Measurements from ENCODE around the gene CDH13.

DNA sequence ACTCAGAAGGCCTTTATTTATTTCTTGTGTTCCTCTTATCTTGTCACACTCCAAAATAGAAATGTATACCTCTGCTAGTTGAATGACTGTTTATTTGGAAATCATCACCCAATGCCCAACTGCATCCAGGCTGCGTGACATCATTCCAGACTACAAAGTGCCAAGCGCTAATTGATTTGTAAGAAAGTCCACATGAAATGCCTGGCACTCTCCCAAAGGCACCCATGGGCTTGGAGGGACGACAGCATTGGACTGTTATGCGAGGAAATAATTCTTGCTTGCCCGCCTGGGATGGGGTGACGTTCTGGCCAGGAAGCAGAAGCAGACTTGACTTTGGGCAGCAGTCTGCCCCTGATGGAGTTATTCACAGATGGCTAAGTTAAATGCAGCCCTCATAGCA is 165.9 kb downstream of the CDH13 start:
- TF ChIP-seq, protein P1, sequence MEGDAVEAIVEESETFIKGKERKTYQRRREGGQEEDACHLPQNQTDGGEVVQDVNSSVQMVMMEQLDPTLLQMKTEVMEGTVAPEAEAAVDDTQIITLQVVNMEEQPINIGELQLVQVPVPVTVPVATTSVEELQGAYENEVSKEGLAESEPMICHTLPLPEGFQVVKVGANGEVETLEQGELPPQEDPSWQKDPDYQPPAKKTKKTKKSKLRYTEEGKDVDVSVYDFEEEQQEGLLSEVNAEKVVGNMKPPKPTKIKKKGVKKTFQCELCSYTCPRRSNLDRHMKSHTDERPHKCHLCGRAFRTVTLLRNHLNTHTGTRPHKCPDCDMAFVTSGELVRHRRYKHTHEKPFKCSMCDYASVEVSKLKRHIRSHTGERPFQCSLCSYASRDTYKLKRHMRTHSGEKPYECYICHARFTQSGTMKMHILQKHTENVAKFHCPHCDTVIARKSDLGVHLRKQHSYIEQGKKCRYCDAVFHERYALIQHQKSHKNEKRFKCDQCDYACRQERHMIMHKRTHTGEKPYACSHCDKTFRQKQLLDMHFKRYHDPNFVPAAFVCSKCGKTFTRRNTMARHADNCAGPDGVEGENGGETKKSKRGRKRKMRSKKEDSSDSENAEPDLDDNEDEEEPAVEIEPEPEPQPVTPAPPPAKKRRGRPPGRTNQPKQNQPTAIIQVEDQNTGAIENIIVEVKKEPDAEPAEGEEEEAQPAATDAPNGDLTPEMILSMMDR (IDR thresholded peaks at IDR 0.05; ENCODE audit: poor library complexity, severe bottlenecking): no peak
- TF ChIP-seq RAD21 (conservative IDR thresholded peaks at IDR 0.05) (no peak), POLR2AphosphoS5 (IDR thresholded peaks at IDR 0.05) (no peak), SMC3 (conservative IDR thresholded peaks at IDR 0.05; ENCODE audit: poor library complexity) (no peak), TAF1 (IDR thresholded peaks at IDR 0.05; ENCODE audit: low read depth) (no peak)

All from neural cell (in vitro differentiated cells).